NB4 (cell line): Measurements from ENCODE around the gene RNFT1.
"Not testable (repeated sequence)": the region's sequence is repeated elsewhere in the genome, so short reads cannot be mapped to it uniquely, and the experiment has no call there.

ENCODE experiments used
- DNase-seq: peaks from one replicate; pipeline ENCODE4 v3.0.0; 2010; ENCODE audit warnings: low read depth
- H3K4me3 ChIP-seq: one replicate; pipeline ENCODE4 v1.5.1; 2011; ENCODE audit warnings: mild to moderate bottlenecking, low read depth, low read length, moderate library complexity
- CTCF ChIP-seq: IDR thresholded peaks from one replicate; pipeline ENCODE4 v1.5.1; 2012; ENCODE audit warnings: low read depth, low read length
- MAX ChIP-seq: IDR thresholded peaks from 2 replicates; pipeline ENCODE4 v1.6.1; 2011; ENCODE audit warnings: low read depth, low read length
- MYC ChIP-seq: IDR thresholded peaks from 2 replicates; pipeline ENCODE4 v1.6.1; 2011; ENCODE audit warnings: low read depth, low read length
- POLR2A ChIP-seq: IDR thresholded peaks from 2 replicates; pipeline ENCODE4 v1.6.1; 2011; ENCODE audit warnings: mild to moderate bottlenecking; ENCODE audit not compliant: insufficient read length; ENCODE audit errors: extremely low read depth

Gene RNFT1, protein sequence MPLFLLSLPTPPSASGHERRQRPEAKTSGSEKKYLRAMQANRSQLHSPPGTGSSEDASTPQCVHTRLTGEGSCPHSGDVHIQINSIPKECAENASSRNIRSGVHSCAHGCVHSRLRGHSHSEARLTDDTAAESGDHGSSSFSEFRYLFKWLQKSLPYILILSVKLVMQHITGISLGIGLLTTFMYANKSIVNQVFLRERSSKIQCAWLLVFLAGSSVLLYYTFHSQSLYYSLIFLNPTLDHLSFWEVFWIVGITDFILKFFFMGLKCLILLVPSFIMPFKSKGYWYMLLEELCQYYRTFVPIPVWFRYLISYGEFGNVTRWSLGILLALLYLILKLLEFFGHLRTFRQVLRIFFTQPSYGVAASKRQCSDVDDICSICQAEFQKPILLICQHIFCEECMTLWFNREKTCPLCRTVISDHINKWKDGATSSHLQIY

GRCh38 chr17:59964482-59965328 lies at the start of gene RNFT1:
Gene RNFT1 (minus strand): TSS chr17:59964740. CDS start chr17:59964663, 77 bp downstream.
- peak; percentile 90 for DNase-seq
- H3K4me3 ChIP-seq, result peak within 1 kb of the TSS; percentile 82
- TF ChIP-seq MAX, result no peak
- peak; percentile 93 for TF ChIP-seq POLR2A
- TF ChIP-seq MYC, result 0 out of 2 replicates have a peak, but pooled peaks have one; percentile 17
- TF ChIP-seq CTCF, result no peak

GRCh38 chr17:60009326-60009725 lies 44.8 kb upstream of the RNFT1 start:
- not testable (repeated sequence) for H3K4me3 ChIP-seq, DNase-seq

GRCh38 chr17:60008377-60008776 lies 43.8 kb upstream of the RNFT1 start:
- not testable (repeated sequence) for DNase-seq, H3K4me3 ChIP-seq

- DNase-seq, result no peak
- H3K4me3 ChIP-seq, result no peak overlapping the region
- TF ChIP-seq CTCF (no peak), MYC (no peak), POLR2A (no peak), MAX (no peak)
Observed at GRCh38 chr17:60006160-60006559, 41.6 kb upstream of the RNFT1 start.

- H3K4me3 ChIP-seq, DNase-seq: not testable (repeated sequence)
Observed at GRCh38 chr17:60004561-60004960, 40.0 kb upstream of the RNFT1 start.

GRCh38 chr17:60002405-60002804 lies 37.9 kb upstream of the RNFT1 start:
- not testable (repeated sequence) for DNase-seq, H3K4me3 ChIP-seq

- H3K4me3 ChIP-seq, DNase-seq: not testable (repeated sequence)
Observed at GRCh38 chr17:59996608-59997007, 32.1 kb upstream of the RNFT1 start.

DNA sequence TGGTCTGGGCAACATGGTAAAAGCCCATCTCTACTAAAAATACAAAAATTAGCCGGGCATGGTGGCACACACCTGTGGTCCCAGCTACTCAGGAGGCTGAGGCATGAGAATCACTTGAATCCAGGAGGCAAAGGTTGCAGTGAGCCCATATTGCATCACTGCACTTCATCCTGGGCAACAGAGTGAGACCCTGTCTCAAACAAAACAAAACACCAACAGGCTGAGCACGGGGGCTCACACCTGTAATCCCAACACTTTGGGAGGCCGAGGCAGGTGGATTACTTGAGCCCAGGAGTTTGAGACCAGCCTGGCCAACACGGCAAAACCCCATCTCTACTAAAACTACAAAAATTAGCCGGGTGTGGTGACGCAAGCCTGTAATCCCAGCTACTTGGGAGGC lies 10.6 kb upstream of the RNFT1 start:
- not testable (repeated sequence) for H3K4me3 ChIP-seq, DNase-seq

- DNase-seq, H3K4me3 ChIP-seq: not testable (repeated sequence)
Observed at GRCh38 chr17:59973483-59973882, 8.9 kb upstream of the RNFT1 start.

DNA sequence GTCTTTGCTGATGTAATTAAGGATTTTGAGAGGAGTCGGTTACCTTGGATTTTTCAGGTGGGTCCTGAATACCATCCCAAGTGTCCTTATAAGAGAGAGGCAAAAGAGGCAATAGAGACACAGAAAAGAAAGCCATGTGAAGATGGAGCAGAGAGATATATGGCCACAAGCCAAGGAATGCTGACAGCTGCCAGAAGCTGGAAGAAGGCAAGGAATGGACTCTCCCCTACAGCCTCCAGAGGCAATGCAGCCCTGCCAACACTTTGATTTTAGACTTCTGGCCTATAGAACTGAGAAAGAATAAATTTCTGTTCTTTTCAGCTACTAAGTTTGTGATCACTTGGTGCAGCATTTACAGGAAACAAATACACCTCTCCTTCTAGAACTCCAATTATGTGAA lies 8.2 kb upstream of the RNFT1 start:
- H3K4me3 ChIP-seq, result no peak overlapping the region
- no peak for DNase-seq
- TF ChIP-seq POLR2A (no peak), MYC (no peak), CTCF (no peak), MAX (no peak)

- not testable (repeated sequence) for H3K4me3 ChIP-seq, DNase-seq
Observed at GRCh38 chr17:59971771-59972170, 7.2 kb upstream of the RNFT1 start.
